ENCODE measurements around the gene DYRK1A.

DYRK1A gene

GRCh38 chr21:37574316-37574715, 207.7 kb downstream of the DYRK1A start:
- no peak overlapping the region for H3K4me2 ChIP-seq (ENCODE audit: low read depth, low read length, poor library complexity, severe bottlenecking)

GRCh38 chr21:37574751-37575150, 208.2 kb downstream of the DYRK1A start:
- TF ChIP-seq EZH2phosphoT487 (conservative IDR thresholded peaks at IDR 0.05; ENCODE audit: low read length) (no peak), CTCF (IDR thresholded peaks at IDR 0.05; ENCODE audit: insufficient read depth, low read length, poor library complexity, severe bottlenecking) (no peak)
- Histone ChIP-seq H3K4me3 (ENCODE audit: insufficient read depth, low read length, poor library complexity, severe bottlenecking) (no peak overlapping the region), H3K4me2 (ENCODE audit: low read depth, low read length, poor library complexity, severe bottlenecking) (no peak overlapping the region), H3K9me3 (ENCODE audit: insufficient read depth, low read length) (no peaks in the 10 kb centered on the region; the same call in 1 of the 2 replicates), H3K79me2 (ENCODE audit: insufficient read depth, low read length) (no peaks in the 10 kb centered on the region), H3K36me3 (ENCODE audit: low read length) (no peaks in the 10 kb centered on the region), H3F3A (ENCODE audit: insufficient read depth) (no peaks in the 10 kb centered on the region), H4K20me1 (ENCODE audit: low read depth, low read length) (no peaks in the 10 kb centered on the region), H3K27me3 (ENCODE audit: low read length) (no peaks in the 10 kb centered on the region), H2AFZ (ENCODE audit: low read depth, low read length, severe bottlenecking) (no peak overlapping the region), H3K9me2 (replicated peaks; ENCODE audit: insufficient read depth, low read length) (no peaks in the 10 kb centered on the region), H3K27ac (ENCODE audit: low read depth, low read length) (no peak overlapping the region), H3K9ac (ENCODE audit: low read length) (no peak overlapping the region)

More at GRCh38 chr21:37574316-37574715, 207.7 kb downstream of the DYRK1A start:
- no peak for TF ChIP-seq EZH2phosphoT487 (conservative IDR thresholded peaks at IDR 0.05; ENCODE audit: low read length)
- no peak for TF ChIP-seq CTCF (IDR thresholded peaks at IDR 0.05; ENCODE audit: insufficient read depth, low read length, poor library complexity, severe bottlenecking)
- no peak overlapping the region for H3K9ac ChIP-seq (ENCODE audit: low read length)
- no peaks in the 10 kb centered on the region for H4K20me1 ChIP-seq (ENCODE audit: low read depth, low read length)
- H3K9me3 ChIP-seq (ENCODE audit: insufficient read depth, low read length) = no peaks in the 10 kb centered on the region; the same call in 1 of the 2 replicates
- H2AFZ ChIP-seq (ENCODE audit: low read depth, low read length, severe bottlenecking) = no peak overlapping the region
- H3K79me2 ChIP-seq (ENCODE audit: insufficient read depth, low read length) = no peaks in the 10 kb centered on the region
- H3K27me3 ChIP-seq (ENCODE audit: low read length) = no peaks in the 10 kb centered on the region
- H3K36me3 ChIP-seq (ENCODE audit: low read length) = no peaks in the 10 kb centered on the region
- H3K9me2 ChIP-seq (replicated peaks; ENCODE audit: insufficient read depth, low read length) = no peaks in the 10 kb centered on the region
- H3K27ac ChIP-seq (ENCODE audit: low read depth, low read length) = no peak overlapping the region
- H3F3A ChIP-seq (ENCODE audit: insufficient read depth) = no peaks in the 10 kb centered on the region
- H3K4me3 ChIP-seq (ENCODE audit: insufficient read depth, low read length, poor library complexity, severe bottlenecking) = no peak overlapping the region

DNA sequence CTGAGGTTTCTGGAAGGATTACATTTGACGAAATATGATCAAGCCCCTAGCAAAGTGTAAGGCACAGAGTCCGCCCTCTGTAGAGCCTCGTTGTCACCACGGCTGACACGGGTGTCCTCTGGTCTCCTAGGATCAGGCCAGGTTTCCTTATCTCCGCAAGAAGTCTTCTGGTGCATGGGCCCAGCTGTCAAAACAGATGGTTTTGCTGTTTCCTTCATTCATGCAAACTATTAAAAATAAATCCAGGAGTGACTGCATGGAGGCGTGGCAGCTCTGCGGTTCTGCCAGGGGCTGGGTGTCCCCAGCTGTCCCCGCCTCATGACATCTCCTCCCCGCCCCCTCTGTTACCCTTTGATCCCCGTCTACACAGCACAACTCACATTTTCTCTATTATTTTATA, 209.0 kb downstream of the DYRK1A start:
- Histone ChIP-seq H3K9me2 (replicated peaks; ENCODE audit: insufficient read depth, low read length) (no peaks in the 10 kb centered on the region), H3K36me3 (ENCODE audit: low read length) (no peaks in the 10 kb centered on the region), H2AFZ (ENCODE audit: low read depth, low read length, severe bottlenecking) (no peak overlapping the region), H3K4me2 (ENCODE audit: low read depth, low read length, poor library complexity, severe bottlenecking) (no peak overlapping the region), H3K27ac (ENCODE audit: low read depth, low read length) (no peak overlapping the region), H4K20me1 (ENCODE audit: low read depth, low read length) (no peaks in the 10 kb centered on the region), H3K9ac (ENCODE audit: low read length) (no peak overlapping the region), H3K9me3 (ENCODE audit: insufficient read depth, low read length) (no peaks in the 10 kb centered on the region; the same call in 1 of the 2 replicates), H3K79me2 (ENCODE audit: insufficient read depth, low read length) (no peaks in the 10 kb centered on the region), H3F3A (ENCODE audit: insufficient read depth) (no peaks in the 10 kb centered on the region), H3K4me3 (ENCODE audit: insufficient read depth, low read length, poor library complexity, severe bottlenecking) (no peak overlapping the region), H3K27me3 (ENCODE audit: low read length) (no peaks in the 10 kb centered on the region)
- TF ChIP-seq EZH2phosphoT487 (conservative IDR thresholded peaks at IDR 0.05; ENCODE audit: low read length) = no peak
- no peak for TF ChIP-seq CTCF (IDR thresholded peaks at IDR 0.05; ENCODE audit: insufficient read depth, low read length, poor library complexity, severe bottlenecking)
